ENCODE measurements around the gene ZBTB49. TPM values are rescaled to one million over a fixed set of nuclear protein-coding genes. Genes with fewer than 3 reads are reported as not detected.

The ZBTB49 gene
- polyA plus RNA-seq, 1 experiment: 1.9 TPM

- Histone ChIP-seq H3K27me3 (ENCODE audit: control insufficient read depth, insufficient read depth, low read length) (peaks cover 15% of the 10 kb centered on the region), H3K4me3 (ENCODE audit: low read depth, low read length) (no peak overlapping the region), H3K36me3 (ENCODE audit: control insufficient read depth, insufficient read depth, low read length) (no peaks in the 10 kb centered on the region)
- CTCF ChIA-PET: interaction anchor here (1.0 to 1.2 kb wide), 2 partner anchors 9 to 11 kb away, joined by 3 read pairs; no protein-coding TSS in a partner anchor
- POLR2A ChIA-PET: no interaction called here
- no peak for DNase-seq (ENCODE audit: low read depth)
- TF ChIP-seq, protein P1, sequence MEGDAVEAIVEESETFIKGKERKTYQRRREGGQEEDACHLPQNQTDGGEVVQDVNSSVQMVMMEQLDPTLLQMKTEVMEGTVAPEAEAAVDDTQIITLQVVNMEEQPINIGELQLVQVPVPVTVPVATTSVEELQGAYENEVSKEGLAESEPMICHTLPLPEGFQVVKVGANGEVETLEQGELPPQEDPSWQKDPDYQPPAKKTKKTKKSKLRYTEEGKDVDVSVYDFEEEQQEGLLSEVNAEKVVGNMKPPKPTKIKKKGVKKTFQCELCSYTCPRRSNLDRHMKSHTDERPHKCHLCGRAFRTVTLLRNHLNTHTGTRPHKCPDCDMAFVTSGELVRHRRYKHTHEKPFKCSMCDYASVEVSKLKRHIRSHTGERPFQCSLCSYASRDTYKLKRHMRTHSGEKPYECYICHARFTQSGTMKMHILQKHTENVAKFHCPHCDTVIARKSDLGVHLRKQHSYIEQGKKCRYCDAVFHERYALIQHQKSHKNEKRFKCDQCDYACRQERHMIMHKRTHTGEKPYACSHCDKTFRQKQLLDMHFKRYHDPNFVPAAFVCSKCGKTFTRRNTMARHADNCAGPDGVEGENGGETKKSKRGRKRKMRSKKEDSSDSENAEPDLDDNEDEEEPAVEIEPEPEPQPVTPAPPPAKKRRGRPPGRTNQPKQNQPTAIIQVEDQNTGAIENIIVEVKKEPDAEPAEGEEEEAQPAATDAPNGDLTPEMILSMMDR (IDR thresholded peaks at IDR 0.05; ENCODE audit: insufficient read depth, low read depth, low read length): no peak
Measured at GRCh38 chr4:4355302-4355701, 65.3 kb downstream of the ZBTB49 start.

- POLR2A ChIA-PET: no interaction called here
- Histone ChIP-seq H3K36me3 (ENCODE audit: control insufficient read depth, insufficient read depth, low read length) (no peaks in the 10 kb centered on the region), H3K4me3 (ENCODE audit: low read depth, low read length) (no peak overlapping the region), H3K27me3 (ENCODE audit: control insufficient read depth, insufficient read depth, low read length) (peaks cover 15% of the 10 kb centered on the region)
- CTCF ChIA-PET: interaction anchor here (1.2 kb wide), 1 partner anchor 8 kb away, joined by 3 read pairs; no protein-coding TSS in a partner anchor
- TF ChIP-seq, protein P1 (IDR thresholded peaks at IDR 0.05; ENCODE audit: insufficient read depth, low read depth, low read length): no peak
- DNase-seq (ENCODE audit: low read depth): no peak
Measured at GRCh38 chr4:4356106-4357041, 66.3 kb downstream of the ZBTB49 start.

DNA sequence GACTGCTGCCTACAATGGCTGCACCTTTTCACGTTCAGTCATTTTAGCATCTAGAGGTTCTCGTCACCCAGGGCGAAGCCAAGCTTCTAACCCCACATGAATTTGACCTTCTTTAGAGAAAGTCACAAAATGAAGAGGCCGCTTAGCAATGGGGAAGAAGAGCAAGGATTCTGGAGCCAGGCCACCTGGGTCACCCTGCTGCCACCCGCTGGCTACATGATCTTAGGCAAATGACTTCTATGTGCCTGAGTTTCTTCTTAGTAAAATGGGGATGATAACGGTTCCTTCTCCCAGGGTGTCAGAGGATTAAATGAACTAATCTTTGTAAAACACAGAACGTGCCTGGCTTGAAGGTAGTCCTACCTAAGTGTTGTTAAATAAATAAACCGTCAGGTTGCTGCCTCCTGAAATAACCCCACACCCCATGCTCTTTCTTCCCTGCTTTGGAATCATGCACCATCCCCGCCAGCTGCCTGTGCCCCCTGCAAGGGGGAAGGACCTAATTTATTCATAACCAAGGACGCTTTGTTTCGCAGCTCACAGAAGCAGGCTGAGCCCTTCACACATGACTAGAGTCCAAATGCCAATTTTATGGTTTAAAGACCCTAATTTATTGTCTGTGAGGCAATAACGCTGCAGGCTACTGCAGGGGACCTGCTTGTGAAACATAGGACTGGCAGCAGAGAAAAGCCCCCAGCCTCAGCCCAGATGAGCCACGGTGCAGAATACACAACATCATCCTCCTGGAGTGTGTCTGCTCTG, 68.2 kb downstream of the ZBTB49 start:
- TF ChIP-seq, protein P1 (IDR thresholded peaks at IDR 0.05; ENCODE audit: insufficient read depth, low read depth, low read length): no peak
- ChIA-PET POLR2A (no interaction called here), CTCF (no interaction called here)
- DNase-seq (ENCODE audit: low read depth): no peak
- H3K27me3 ChIP-seq (ENCODE audit: control insufficient read depth, insufficient read depth, low read length): peaks cover 15% of the 10 kb centered on the region
- H3K36me3 ChIP-seq (ENCODE audit: control insufficient read depth, insufficient read depth, low read length): no peaks in the 10 kb centered on the region
- no peak overlapping the region for H3K4me3 ChIP-seq (ENCODE audit: low read depth, low read length)

- no peak for DNase-seq (ENCODE audit: low read depth)
- Histone ChIP-seq H3K27me3 (ENCODE audit: control insufficient read depth, insufficient read depth, low read length) (peaks cover 19% of the 10 kb centered on the region), H3K36me3 (ENCODE audit: control insufficient read depth, insufficient read depth, low read length) (no peaks in the 10 kb centered on the region), H3K4me3 (ENCODE audit: low read depth, low read length) (no peak overlapping the region)
- ChIA-PET POLR2A (no interaction called here), CTCF (no interaction called here)
- TF ChIP-seq, protein P1 (IDR thresholded peaks at IDR 0.05; ENCODE audit: insufficient read depth, low read depth, low read length): no peak
Measured at GRCh38 chr4:4361883-4362282, 71.8 kb downstream of the ZBTB49 start.

Measured in BJ (cell line).